IMR-90 (cell line): ENCODE results near the gene AGBL1. TPM values are rescaled to one million over a fixed set of nuclear protein-coding genes. Genes with fewer than 3 reads are reported as not detected.

Source experiments
- ATAC-seq: fragments of 200-7000 bp; cut with Tn5 transposase; 2 replicates; pipeline ENCODE4 v1.9.1; 2020; ENCODE audit warnings: low read depth, mild to moderate bottlenecking, moderate library complexity
- BruUV-seq: library from RNA; stranded (reverse); fragments of 400-500 nt; replicated peaks from 2 replicates; lab custom pipeline; 2021; lab: Mats Ljungman, UMichigan
- CTCF ChIA-PET: fragments of 300-600 bp; formaldehyde crosslinking; extraction: SDS; loops from one replicate; lab custom pipeline; 2021; ENCODE audit warnings: antibody characterized with exemption; lab: Yijun Ruan, JAX
- POLR2A ChIA-PET: fragments of 300-600 bp; sonication (Branson Sonifier 250); formaldehyde crosslinking; loops from one replicate; lab custom pipeline; 2022; ENCODE audit warnings: antibody characterized with exemption; ENCODE audit not compliant: unreplicated experiment; lab: Charles Lee
- DNase-seq: peaks from one replicate; pipeline ENCODE4 v3.0.0; 2013
- H2AFZ ChIP-seq: replicated peaks from 2 replicates; pipeline ENCODE3; 2013; ENCODE audit warnings: low read length, mild to moderate bottlenecking; ENCODE audit not compliant: poor library complexity
- H2AK5ac ChIP-seq: 2 replicates; pipeline ENCODE4 v1.6.1; 2013; ENCODE audit warnings: low read depth, low read length, inconsistent platforms
- H2AK9ac ChIP-seq: replicated peaks from 2 replicates; pipeline ENCODE3; 2013; ENCODE audit warnings: mild to moderate bottlenecking, low read depth, low read length, moderate library complexity; ENCODE audit not compliant: poor library complexity
- H2BK120ac ChIP-seq: 2 replicates; pipeline ENCODE4 v1.6.1; 2013; ENCODE audit warnings: low read depth, low read length, inconsistent platforms
- H2BK15ac ChIP-seq: 3 replicates; pipeline ENCODE4 v1.6.1; 2013; ENCODE audit warnings: low read depth, low read length, inconsistent platforms
- H2BK20ac ChIP-seq: 2 replicates; pipeline ENCODE4 v1.6.1; 2013; ENCODE audit warnings: low read depth, mild to moderate bottlenecking, inconsistent platforms, low read length, moderate library complexity
- H2BK5ac ChIP-seq: 2 replicates; pipeline ENCODE4 v1.6.1; 2013; ENCODE audit warnings: mild to moderate bottlenecking, low read depth, low read length, inconsistent platforms; ENCODE audit not compliant: poor library complexity, severe bottlenecking
- H3K14ac ChIP-seq: replicated peaks from 2 replicates; pipeline ENCODE4 v1.6.1; 2013; ENCODE audit warnings: low read depth, low read length, inconsistent platforms
- H3K18ac ChIP-seq: 2 replicates; pipeline ENCODE4 v1.6.1; 2013; ENCODE audit warnings: low read depth, low read length, control low read depth
- H3K23ac ChIP-seq: 2 replicates; pipeline ENCODE4 v1.6.1; 2013; ENCODE audit warnings: low read depth, low read length, inconsistent platforms
- H3K27ac ChIP-seq: 2 replicates; pipeline ENCODE4 v1.5.1; 2013; ENCODE audit warnings: mild to moderate bottlenecking, control low read depth, low read length; ENCODE audit not compliant: insufficient read depth
- H3K27me3 ChIP-seq: 2 replicates; pipeline ENCODE4 v1.6.1; 2013; ENCODE audit warnings: low read length; ENCODE audit not compliant: control insufficient read depth, insufficient read depth
- H3K36me3 ChIP-seq: 2 replicates; pipeline ENCODE4 v1.6.1; 2013; ENCODE audit warnings: low read length, mixed read lengths; ENCODE audit not compliant: control insufficient read depth, insufficient read depth
- H3K4ac ChIP-seq: 2 replicates; pipeline ENCODE4 v1.6.1; 2013; ENCODE audit warnings: low read depth, low read length, inconsistent platforms
- H3K4me1 ChIP-seq: 2 replicates; pipeline ENCODE4 v1.6.1; 2013; ENCODE audit warnings: low read length, mixed read lengths; ENCODE audit not compliant: control insufficient read depth, insufficient read depth
- H3K4me2 ChIP-seq: 2 replicates; pipeline ENCODE4 v1.6.1; 2013; ENCODE audit warnings: low read depth, mild to moderate bottlenecking, control low read depth, low read length, moderate library complexity
- H3K4me3 ChIP-seq: 2 replicates; pipeline ENCODE4 v1.5.1; 2013; ENCODE audit warnings: low read depth, mild to moderate bottlenecking, control low read depth, low read length, moderate library complexity; ENCODE audit not compliant: insufficient read depth
- H3K56ac ChIP-seq: 2 replicates; pipeline ENCODE4 v1.6.1; 2013; ENCODE audit warnings: low read length, inconsistent platforms; ENCODE audit not compliant: insufficient read depth; ENCODE audit errors: extremely low read depth
- H3K79me1 ChIP-seq, 2 experiments: 2 replicates each; pipeline ENCODE4 v1.6.1; 2013; ENCODE audit warnings: low read length in 2 of 2, inconsistent platforms in 1 of 2, low read depth in 1 of 2
- H3K9ac ChIP-seq: 2 replicates; pipeline ENCODE4 v1.6.1; 2013; ENCODE audit warnings: low read depth, low read length, control low read depth
- H3K9me1 ChIP-seq: 2 replicates; pipeline ENCODE4 v1.6.1; 2013; ENCODE audit warnings: low read length, inconsistent platforms; ENCODE audit not compliant: insufficient read depth
- H3K9me3 ChIP-seq: 2 replicates; pipeline ENCODE4 v1.6.1; 2013; ENCODE audit warnings: low read length; ENCODE audit not compliant: control insufficient read depth, insufficient read depth
- H4K20me1 ChIP-seq: 2 replicates; pipeline ENCODE4 v1.6.1; 2013; ENCODE audit warnings: low read length, inconsistent platforms; ENCODE audit not compliant: insufficient read depth
- H4K5ac ChIP-seq: 2 replicates; pipeline ENCODE4 v1.6.1; 2013; ENCODE audit warnings: mild to moderate bottlenecking, low read depth, low read length, control low read depth
- H4K8ac ChIP-seq, 2 experiments: 2 replicates each; pipeline ENCODE4 v1.6.1; 2013; ENCODE audit warnings: low read depth in 2 of 2, low read length in 2 of 2, control low read depth in 1 of 2, inconsistent platforms in 1 of 2
- H4K91ac ChIP-seq: 2 replicates; pipeline ENCODE4 v1.6.1; 2013; ENCODE audit warnings: low read depth, low read length, inconsistent platforms; ENCODE audit not compliant: insufficient read depth
- BHLHE40 ChIP-seq: fragments of 150-350 bp; IDR thresholded peaks from 2 replicates; pipeline ENCODE4 v1.6.1; 2016; ENCODE audit warnings: mild to moderate bottlenecking, low read depth, low read length
- CEBPB ChIP-seq: IDR thresholded peaks from 2 replicates; pipeline ENCODE4 v1.6.1; 2012; ENCODE audit warnings: low read depth, low read length, improper control_type of control experiment
- CHD1 ChIP-seq: IDR thresholded peaks from 2 replicates; pipeline ENCODE4 v1.6.1; 2012; ENCODE audit warnings: low read depth, low read length, improper control_type of control experiment
- FOS ChIP-seq: fragments of 150-350 bp; IDR thresholded peaks from 2 replicates; pipeline ENCODE4 v1.6.1; 2016; ENCODE audit warnings: low read depth, low read length
- NFE2L2 ChIP-seq: fragments of 150-350 bp; IDR thresholded peaks from 2 replicates; pipeline ENCODE4 v1.6.1; 2016; ENCODE audit warnings: low read depth, mild to moderate bottlenecking, low read length
- RCOR1 ChIP-seq: IDR thresholded peaks from 2 replicates; pipeline ENCODE4 v1.6.1; 2012; ENCODE audit warnings: mild to moderate bottlenecking, low read length, improper control_type of control experiment; ENCODE audit not compliant: insufficient replicate concordance
- RFX5 ChIP-seq: IDR thresholded peaks from 2 replicates; pipeline ENCODE4 v1.8.0; 2012; ENCODE audit warnings: low read depth, mild to moderate bottlenecking, low read length, moderate library complexity
- dilution Hi-C: fragments of 300-500 bp; cut with HindIII; formaldehyde crosslinking; loops from one replicate; pipeline ENCODE4 v1.14.3; 2018; ENCODE audit warnings: low sequenced_read_pairs; ENCODE audit not compliant: unreplicated experiment
- in situ Hi-C: fragments of 300-500 bp; cut with MboI; formaldehyde crosslinking; loops from 3 replicates; pipeline ENCODE4 v1.14.3; 2019; ENCODE audit warnings: low sequenced_read_pairs, inconsistent platforms, mixed read lengths
- intact Hi-C: fragments of 100-400 bp; cut with micrococcal nuclease; formaldehyde crosslinking; loops from 2 replicates; pipeline ENCODE4 v1.10.0; 2022
- polyA plus RNA-seq, 3 experiments: library from polyadenylated mRNA; depleted of rRNA; stranded (reverse); fragments of >200 nt; gene quantifications; 2 replicates each; pipeline ENCODE4 v1.2.3, GENCODE V29; 2012; ENCODE audit warnings: low replicate concordance in 1 of 3
- total RNA-seq: library from RNA; depleted of rRNA; stranded (reverse); fragments of >200 nt; gene quantifications from 2 replicates; pipeline ENCODE4 v1.2.3, GENCODE V29; 2012
- TF ChIP-seq, protein P1 (sequence below): fragments of 150-350 bp; IDR thresholded peaks from 2 replicates; pipeline ENCODE4 v1.6.1; 2017; ENCODE audit warnings: mild to moderate bottlenecking, antibody characterized with exemption, low read length, low read depth

AGBL1 gene
- total and polyA plus RNA-seq, 2 of the 4 experiments (the other 2 are of a cell fraction), result not detected

DNA sequence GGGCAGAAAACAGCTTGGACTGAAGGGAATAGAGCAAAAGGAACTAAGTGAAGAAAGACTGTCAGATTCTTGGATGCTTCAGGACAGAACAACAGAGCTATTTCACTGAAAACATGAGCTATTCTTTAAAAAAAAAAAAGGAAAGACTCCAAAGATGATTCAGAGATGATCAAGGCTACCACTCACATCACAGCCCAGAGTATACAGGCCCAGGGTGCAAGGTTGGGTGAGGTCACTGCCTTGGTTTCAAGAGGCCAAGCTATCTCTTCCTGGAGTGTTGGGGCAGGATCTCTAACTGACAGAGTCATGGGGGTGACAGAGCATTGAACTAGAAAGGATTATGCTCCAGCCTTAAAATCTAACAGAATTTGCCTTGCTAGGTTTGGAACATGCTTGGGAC lies 118.1 kb downstream of the AGBL1 start:
- Histone ChIP-seq H2BK5ac (no peak overlapping the region), H2AK5ac (no peak overlapping the region), H3K18ac (no peak overlapping the region), H3K14ac (no peak overlapping the region), H3K9me3 (peaks cover 18% of the 10 kb centered on the region), H2BK120ac (no peak overlapping the region), H3K4me1 (no peaks in the 10 kb centered on the region), H3K4ac (no peak overlapping the region), H2AFZ (no peak overlapping the region), H3K9ac (no peak overlapping the region), H4K20me1 (no peaks in the 10 kb centered on the region), H3K27me3 (no peaks in the 10 kb centered on the region), H3K79me1 (no peaks in the 10 kb centered on the region), H4K8ac (no peak overlapping the region), H4K5ac (no peak overlapping the region), H3K4me3 (no peak overlapping the region), H3K56ac (no peak overlapping the region), H2BK20ac (no peak overlapping the region), H3K23ac (no peak overlapping the region), H3K36me3 (no peaks in the 10 kb centered on the region), H3K4me2 (no peak overlapping the region), H2AK9ac (no peak overlapping the region), H3K9me1 (no peaks in the 10 kb centered on the region), H3K27ac (no peak overlapping the region), H2BK15ac (no peak overlapping the region), H4K91ac (no peak overlapping the region)
- no TSS peak for BruUV-seq
- dilution Hi-C loops, result no loop called here
- in situ Hi-C loops, result no loop called here
- no peak for DNase-seq
- intact Hi-C loops, result no loop called here
- ChIA-PET POLR2A (no interaction called here), CTCF (no interaction called here)
- ATAC-seq, result no peak
- TF ChIP-seq CEBPB (no peak), FOS (no peak), RCOR1 (no peak), BHLHE40 (no peak), NFE2L2 (no peak), CHD1 (no peak), RFX5 (no peak)
- TF ChIP-seq, protein P1, sequence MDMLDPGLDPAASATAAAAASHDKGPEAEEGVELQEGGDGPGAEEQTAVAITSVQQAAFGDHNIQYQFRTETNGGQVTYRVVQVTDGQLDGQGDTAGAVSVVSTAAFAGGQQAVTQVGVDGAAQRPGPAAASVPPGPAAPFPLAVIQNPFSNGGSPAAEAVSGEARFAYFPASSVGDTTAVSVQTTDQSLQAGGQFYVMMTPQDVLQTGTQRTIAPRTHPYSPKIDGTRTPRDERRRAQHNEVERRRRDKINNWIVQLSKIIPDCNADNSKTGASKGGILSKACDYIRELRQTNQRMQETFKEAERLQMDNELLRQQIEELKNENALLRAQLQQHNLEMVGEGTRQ, result no peak
